DMS 273 (cell line): Measurements from ENCODE around the gene MICAL2.

ENCODE experiments used
- DNase-seq: peaks from one replicate; lab custom pipeline; 2025; ENCODE audit not compliant: unreplicated experiment; lab: John Stamatoyannopoulos, UW

Gene MICAL2

DNA sequence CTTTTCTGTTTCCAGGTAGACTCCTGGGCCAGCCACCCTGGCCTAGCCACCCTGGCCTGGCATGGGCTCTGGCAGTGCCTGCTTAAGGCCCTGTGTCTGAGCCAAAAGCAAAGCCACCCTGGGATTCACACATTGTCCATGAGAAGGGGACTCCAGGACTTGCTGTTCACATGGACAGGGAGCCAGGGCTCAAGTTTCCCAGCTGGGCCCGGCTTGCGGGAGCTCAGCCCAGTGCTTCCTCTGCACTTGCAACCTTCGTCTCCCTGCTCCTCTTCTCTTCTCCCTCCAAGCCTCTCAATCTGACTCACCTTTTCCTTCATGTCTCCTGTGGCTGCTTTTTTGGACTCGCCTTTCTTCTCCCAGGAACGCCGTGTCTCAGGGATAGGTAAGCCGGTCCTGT, 130.3 kb downstream of the MICAL2 start:
- no peak for DNase-seq

DNA sequence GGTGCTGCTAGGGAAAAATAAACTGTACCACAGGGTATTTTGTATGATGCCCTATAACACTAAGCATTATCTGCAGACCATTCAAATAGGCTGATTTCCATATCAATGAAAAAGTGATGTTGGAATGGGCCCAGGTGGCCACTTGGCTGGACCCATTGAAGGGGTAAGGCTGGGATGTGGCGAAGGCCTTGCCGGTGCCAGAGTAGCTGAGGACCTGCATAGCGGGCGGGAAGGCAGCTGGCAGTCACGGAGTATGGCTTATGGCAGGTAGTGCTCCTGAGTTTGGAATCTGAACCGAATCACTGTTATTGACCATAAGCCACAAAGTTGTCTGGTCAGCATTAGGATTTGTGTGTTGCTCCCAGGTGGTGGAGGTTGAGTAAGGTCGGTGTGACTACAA, 131.0 kb downstream of the MICAL2 start:
- DNase-seq: no peak

- DNase-seq: no peak
Observed at GRCh38 chr11:12241971-12242672, 131.7 kb downstream of the MICAL2 start.

DNA sequence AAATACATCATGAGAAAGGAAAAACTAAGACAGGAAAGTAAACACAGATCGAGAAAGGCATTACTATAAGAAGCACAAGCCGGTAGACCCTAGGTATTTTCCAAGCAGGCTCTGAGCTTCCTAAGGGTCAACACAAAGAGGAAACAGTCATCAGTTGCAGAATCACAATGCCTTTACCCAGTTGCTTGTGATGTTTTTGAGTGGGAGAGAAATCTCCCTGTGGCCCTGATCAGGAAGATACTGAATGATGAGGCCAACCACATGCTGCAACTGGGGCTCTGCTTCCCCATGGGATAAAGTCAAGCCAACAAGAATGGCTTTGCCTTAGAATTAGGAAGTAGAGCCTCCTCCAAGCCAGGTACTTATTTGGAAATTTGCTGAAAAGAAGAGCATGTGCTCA, 132.6 kb downstream of the MICAL2 start:
- DNase-seq: no peak

GRCh38 chr11:12243486-12243885, 133.1 kb downstream of the MICAL2 start:
- DNase-seq: peak; percentile 94

DNA sequence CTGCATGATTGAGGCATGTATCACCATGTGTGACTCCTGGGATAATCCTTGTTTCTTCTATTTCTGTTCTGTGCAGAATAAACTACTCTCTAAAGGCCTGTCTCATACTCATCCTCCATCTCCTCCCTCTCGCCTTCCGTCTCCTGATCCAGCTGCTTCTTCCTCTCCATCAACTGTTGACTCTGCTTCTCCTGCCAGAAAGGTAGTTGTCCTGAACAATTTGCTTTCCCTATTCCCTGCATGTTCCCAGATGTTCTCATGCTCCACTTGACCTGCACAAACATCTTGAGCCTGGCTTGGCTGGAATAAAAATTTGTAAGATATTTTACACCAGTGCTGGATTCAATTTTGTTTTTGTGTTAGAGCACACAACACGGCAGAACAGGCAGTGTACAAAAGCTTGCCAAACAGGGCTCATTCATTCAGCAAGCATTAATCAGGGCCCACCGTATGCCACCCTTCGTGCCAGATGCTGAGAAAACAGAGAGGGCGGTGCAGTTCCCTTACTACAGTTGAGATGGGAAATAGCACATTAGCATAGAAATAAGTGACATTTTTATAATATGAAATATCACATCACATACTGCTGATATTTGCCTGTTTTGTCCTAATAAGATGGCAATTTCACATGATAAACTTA, 133.6 kb downstream of the MICAL2 start:
- peak; percentile 92 for DNase-seq

DNA sequence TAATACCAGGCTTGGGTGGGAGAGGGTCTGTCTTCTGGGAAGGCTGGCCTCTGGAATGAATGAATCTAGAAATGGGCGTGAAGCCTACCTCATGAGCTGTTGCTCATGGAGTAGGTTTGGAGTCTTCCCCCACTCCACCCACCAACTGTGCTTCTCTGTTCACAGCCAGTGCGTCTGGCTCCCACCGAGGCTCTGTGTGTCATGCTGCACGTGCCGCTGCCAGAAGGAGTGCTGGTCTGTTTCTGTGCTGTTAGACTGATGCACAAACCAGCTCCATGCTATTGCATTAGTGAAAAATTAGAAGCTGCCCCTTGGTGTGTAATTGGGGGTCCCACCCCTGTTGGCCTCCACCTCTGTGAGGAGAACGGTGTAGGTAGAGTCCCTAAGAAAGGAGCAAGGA, 134.7 kb downstream of the MICAL2 start:
- peak; percentile 68 for DNase-seq

DNA sequence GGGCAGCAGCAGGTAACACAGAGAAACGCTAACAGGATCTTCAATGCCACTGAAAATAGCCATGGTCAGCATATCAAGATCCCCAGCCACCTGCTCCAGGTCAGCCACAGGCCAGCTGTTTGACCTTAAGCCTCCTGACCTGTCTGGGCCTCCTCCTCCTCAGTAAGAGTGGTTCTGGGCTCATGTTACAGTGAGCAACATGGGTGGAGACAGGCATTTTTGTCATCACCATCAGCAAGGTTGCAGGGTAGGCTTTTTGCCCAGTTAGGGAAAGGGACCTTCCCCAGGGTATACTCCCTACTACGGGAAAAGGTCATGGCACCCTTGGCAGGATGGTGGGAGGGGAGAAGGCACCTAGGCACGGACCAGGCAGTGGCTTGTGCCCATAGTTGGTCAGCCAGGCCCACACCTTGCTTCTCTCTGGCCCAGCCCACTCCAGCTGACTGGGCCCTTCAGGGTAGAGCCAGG, 135.2 kb downstream of the MICAL2 start:
- DNase-seq: peak; percentile 21

- peak; percentile 37 for DNase-seq
Observed at GRCh38 chr11:12246147-12246546, 135.8 kb downstream of the MICAL2 start.

GRCh38 chr11:12246989-12247388, 136.6 kb downstream of the MICAL2 start:
- no peak for DNase-seq

DNA sequence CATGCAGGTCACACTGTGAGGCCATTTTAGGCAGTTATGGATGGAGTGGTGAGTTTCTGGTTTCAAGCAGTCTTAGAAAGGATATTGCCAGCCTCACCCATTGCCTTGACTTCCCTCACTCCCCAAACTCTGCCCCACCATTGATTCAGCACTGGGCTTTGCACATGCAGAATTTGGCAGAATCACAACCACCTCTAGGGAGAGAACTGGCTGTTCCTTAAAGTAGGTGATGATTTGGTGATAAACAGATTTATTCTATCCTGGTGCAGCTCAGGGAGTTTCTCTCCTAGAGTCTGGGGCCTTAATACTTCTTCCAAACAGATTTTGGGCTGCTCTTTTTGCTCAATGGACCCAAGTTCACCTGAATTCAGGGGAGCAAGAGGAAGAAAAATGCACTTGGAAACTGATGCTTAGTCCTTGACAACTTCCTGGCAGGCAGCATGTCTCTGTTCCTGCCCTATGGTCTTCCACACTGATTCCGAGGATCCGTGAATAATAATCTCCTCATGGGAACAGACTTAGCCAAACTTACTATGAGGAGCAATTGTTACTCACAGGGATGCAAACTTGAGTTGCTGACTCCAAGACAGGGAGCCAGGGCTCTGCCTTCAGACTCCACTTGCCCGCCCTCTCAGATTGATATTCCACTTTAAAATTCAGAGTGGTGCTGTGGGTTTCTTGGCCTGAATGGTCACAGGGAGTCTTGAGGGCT, 137.3 kb downstream of the MICAL2 start:
- DNase-seq: no peak

- peak; percentile 44 for DNase-seq
Observed at GRCh38 chr11:12248330-12248729, 137.9 kb downstream of the MICAL2 start.

GRCh38 chr11:12249590-12250260, 139.3 kb downstream of the MICAL2 start:
- peak; percentile 80 for DNase-seq

- DNase-seq: peak; percentile 50
Observed at GRCh38 chr11:12251666-12252560, 141.5 kb downstream of the MICAL2 start.

DNA sequence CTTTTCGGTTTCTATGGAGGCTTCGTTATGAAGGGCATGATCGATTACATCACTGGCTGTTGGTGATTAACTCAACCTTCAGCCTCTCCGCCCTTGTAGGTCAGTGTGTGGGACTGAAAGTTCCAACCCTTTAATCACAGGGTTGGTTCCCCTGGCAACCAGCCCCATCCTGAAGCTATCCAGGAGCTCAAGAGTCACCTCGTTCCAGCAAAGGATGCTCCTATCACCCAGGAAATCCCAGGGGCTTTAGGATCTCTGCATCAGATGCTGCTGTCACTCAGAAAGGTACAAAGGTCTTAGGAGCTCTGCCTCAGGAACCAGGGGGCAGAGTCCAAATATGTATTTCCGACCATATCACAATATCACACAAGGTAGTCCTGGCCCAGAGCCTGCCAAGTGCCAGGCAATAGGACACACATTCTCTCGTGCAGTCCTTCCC, 143.5 kb downstream of the MICAL2 start:
- DNase-seq: no peak

DNA sequence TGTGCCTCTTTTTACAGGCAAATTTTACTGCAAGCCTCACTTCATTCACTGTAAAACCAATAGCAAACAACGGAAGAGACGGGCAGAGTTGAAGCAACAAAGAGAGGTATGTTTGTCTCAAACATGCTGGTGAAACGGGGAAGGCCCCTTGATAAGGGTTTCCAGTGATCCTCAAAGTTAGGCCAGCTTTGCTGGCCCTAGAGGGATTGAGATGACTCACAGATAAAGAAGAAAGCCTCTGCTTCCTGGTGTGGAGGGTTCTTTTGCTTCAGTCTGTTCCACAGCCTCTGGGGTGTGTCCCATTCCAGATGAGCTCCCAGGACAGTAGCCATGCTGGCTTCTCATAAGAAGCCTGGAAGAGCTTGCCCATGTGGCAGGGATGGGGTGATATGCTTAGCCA, 148.1 kb downstream of the MICAL2 start:
- DNase-seq: no peak

DNA sequence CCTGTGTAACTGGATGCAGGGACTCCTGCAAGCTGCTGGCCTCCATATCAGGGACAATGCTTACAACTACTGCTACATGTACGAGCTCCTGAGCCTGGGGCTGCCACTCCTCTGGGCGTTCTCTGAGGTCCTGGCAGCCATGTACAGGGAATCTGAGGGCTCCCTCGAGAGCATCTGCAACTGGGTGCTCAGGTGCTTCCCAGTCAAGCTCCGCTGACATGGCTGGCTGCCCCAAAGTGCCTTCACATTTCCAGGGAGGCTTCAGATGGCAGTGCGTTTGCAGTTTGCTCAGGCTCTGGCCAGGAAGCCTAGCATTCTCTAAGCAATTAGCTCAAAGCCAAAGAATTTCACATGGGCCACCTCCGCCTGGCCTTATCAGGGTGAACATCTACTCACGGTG, 149.6 kb downstream of the MICAL2 start:
- DNase-seq: no peak

- no peak for DNase-seq
Observed at GRCh38 chr11:12260731-12261521, 150.5 kb downstream of the MICAL2 start.

DNA sequence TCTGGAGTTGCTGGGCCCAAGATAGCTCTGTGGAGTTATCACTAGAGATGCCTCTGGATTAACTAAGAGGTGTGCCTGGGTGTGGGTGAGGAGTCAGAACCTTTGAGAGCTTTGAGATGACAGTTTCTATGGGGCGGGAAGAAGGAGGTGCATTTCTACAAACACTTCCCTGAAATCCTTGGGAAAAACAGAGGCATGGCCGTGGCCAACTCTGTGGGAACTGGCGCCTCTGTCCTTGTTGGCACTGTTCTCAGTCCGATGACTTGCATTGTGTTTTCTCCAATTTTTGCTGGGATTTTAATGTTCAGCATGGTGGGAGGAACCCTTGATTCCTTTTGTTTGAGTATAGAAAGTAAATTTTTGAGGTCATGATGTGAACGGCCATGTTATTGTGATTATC, 151.2 kb downstream of the MICAL2 start:
- DNase-seq: no peak
